ENCODE results near the gene PLAGL2.

Gene PLAGL2

GRCh38 chr20:32231245-32231644 lies 23.7 kb upstream of the PLAGL2 start:
- DNase-seq, result no peak

GRCh38 chr20:32230707-32231106 lies 23.2 kb upstream of the PLAGL2 start:
- DNase-seq, result no peak

- no peak for DNase-seq
Measured at GRCh38 chr20:32229251-32229747, 21.8 kb upstream of the PLAGL2 start.

GRCh38 chr20:32227744-32228688 lies 20.5 kb upstream of the PLAGL2 start:
- DNase-seq, result no peak

GRCh38 chr20:32227306-32227705 lies 19.8 kb upstream of the PLAGL2 start:
- no peak for DNase-seq

GRCh38 chr20:32226391-32226790 lies 18.8 kb upstream of the PLAGL2 start:
- DNase-seq, result no peak

- DNase-seq, result no peak
Measured at GRCh38 chr20:32224463-32224862, 16.9 kb upstream of the PLAGL2 start.

- DNase-seq, result no peak
Measured at GRCh38 chr20:32218156-32218900, 10.8 kb upstream of the PLAGL2 start.

GRCh38 chr20:32216179-32217142 lies 8.9 kb upstream of the PLAGL2 start:
- no peak for DNase-seq

GRCh38 chr20:32215729-32216128 lies 8.2 kb upstream of the PLAGL2 start:
- DNase-seq, result no peak

GRCh38 chr20:32215147-32215546 lies 7.6 kb upstream of the PLAGL2 start:
- DNase-seq, result no peak

- no peak for DNase-seq
Measured at GRCh38 chr20:32213870-32214269, 6.3 kb upstream of the PLAGL2 start.

- no peak for DNase-seq
Measured at GRCh38 chr20:32209850-32210605, 2.5 kb upstream of the PLAGL2 start.

- no peak for DNase-seq
Measured at GRCh38 chr20:32208499-32209154, 1.1 kb upstream of the PLAGL2 start.

GRCh38 chr20:32206760-32207625 lies 550 bp downstream of the PLAGL2 start:
- DNase-seq, result no peak

GRCh38 chr20:32205843-32206759 lies 1.4 kb downstream of the PLAGL2 start:
- no peak for DNase-seq

- DNase-seq, result no peak
Measured at GRCh38 chr20:32205110-32205842, 2.3 kb downstream of the PLAGL2 start.
